Psoas muscle (tissue), 8 donors: ENCODE results near the gene CDH4. TPM values are rescaled to one million over a fixed set of nuclear protein-coding genes. Genes with fewer than 3 reads are reported as not detected.

Experiments used
- ATAC-seq, 4 donors: fragments of 200-7000 bp; cut with Tn5 transposase; one replicate each; pipeline ENCODE4 v1.9.1; 2020; ENCODE audit warnings: moderate library complexity in 3 of 4, mild to moderate bottlenecking in 2 of 4
- DNase-seq, 2 donors: peaks; one replicate each; pipeline ENCODE4 v3.0.0-alpha.2; 2020
- H3K27ac ChIP-seq: fragments of 200-600 bp; one replicate; pipeline ENCODE4 v1.8.0; 2022
- H3K27me3 ChIP-seq, 3 donors: fragments of 200-600 bp in 1 of 3; one replicate each; pipeline versions ENCODE4 v1.6.1 to v1.8.0; 2013 to 2022; ENCODE audit warnings: low read length in 2 of 3, mild to moderate bottlenecking in 2 of 3, moderate library complexity in 1 of 3; ENCODE audit not compliant: insufficient read depth in 3 of 3
- H3K36me3 ChIP-seq, 2 donors: fragments of 200-600 bp in 1 of 2; one replicate each; pipeline versions ENCODE4 v1.6.1 to v1.8.0; 2013 to 2022; ENCODE audit warnings: low read depth in 1 of 2, mild to moderate bottlenecking in 1 of 2, moderate library complexity in 1 of 2; ENCODE audit not compliant: insufficient read depth in 1 of 2
- H3K4me1 ChIP-seq: fragments of 200-600 bp; one replicate; pipeline ENCODE4 v1.8.0; 2022
- H3K4me3 ChIP-seq: fragments of 200-600 bp; one replicate; pipeline ENCODE4 v1.8.0; 2022; ENCODE audit warnings: mild to moderate bottlenecking
- H3K9me3 ChIP-seq: fragments of 200-600 bp; one replicate; pipeline ENCODE4 v1.8.0; 2022
- CTCF ChIP-seq: fragments of 200-600 bp; IDR thresholded peaks from one replicate; pipeline ENCODE4 v1.8.0; 2022; ENCODE audit warnings: antibody characterized with exemption
- WGBS, 3 donors: extraction: QIAGEN DNeasy Blood & Tissue Kit; methylation state at CpG; one replicate each; pipeline versions ENCODE4 v1.1.6 to v1.1.7; 2013; 5-methylcytosine and 5-hydroxymethylcytosine counted together
- intact Hi-C, 2 donors: fragments of 100-400 bp; cut with DNase I; formaldehyde crosslinking; loops; one replicate each; pipeline versions ENCODE4 v1.11.0 to v1.14.2; 2022
- polyA plus RNA-seq, 3 donors: library from polyadenylated mRNA; stranded (reverse); fragments of 200-250 nt; gene quantifications; one replicate each; pipeline ENCODE4 v1.2.3, GENCODE V29; 2013
- total RNA-seq, 4 donors: library from RNA; stranded (reverse); fragmentation: NEBNext Ultra II Directional in 2 of 4; extraction: Animal tissue kit (Norgen Biotek cat#: 25700) in 2 of 4; gene quantifications; one replicate each; pipeline versions ENCODE4 v1.2.1 to v1.2.4, GENCODE V29; 2021 to 2023
- donor health status: healthy with polysubstance abuse.
- donor health status: DM: no; HTN: no; CAD: no; lungs with moderate emphysema.
- donor health status: Bipolar disorder and iron deficiency.
- donor health status: healthy.
- donor health status: DM: yes; HTN: yes; CAD: no.
- donor health status: DM: no; HTN: no; CAD: no.
- donor health status: DM: no; HTN: no; CAD: no.
- donor health status: DM: yes; HTN: yes; CAD: no.

The CDH4 gene
- total and polyA plus RNA-seq, 7 donors, result 0.26 to 1.0 (median 0.34) TPM

- 36 to 54% (median 54%) methylated on average over 29 to 33 of the region's 33 CpGs for WGBS, 3 donors
- Histone ChIP-seq H3K9me3 (no peaks in the 10 kb centered on the region), H3K27me3 (peaks cover 0 to 3% (median 0%) of the 10 kb centered on the region in 3 donors), H3K4me1 (no peaks in the 10 kb centered on the region), H3K4me3 (no peak overlapping the region), H3K27ac (no peak overlapping the region), H3K36me3 (no peaks in the 10 kb centered on the region)
- ATAC-seq (no peak), DNase-seq (no peak)
- TF ChIP-seq CTCF, result no peak
- intact Hi-C loops, result no loop called here
Measured at GRCh38 chr20:61352346-61353260, 100.5 kb downstream of the CDH4 start.

GRCh38 chr20:61353261-61354000 is 101.4 kb downstream of the CDH4 start:
- intact Hi-C loops, result no loop called here
- no peak overlapping the region for H3K4me3 ChIP-seq
- ATAC-seq (no peak), DNase-seq (no peak)
- TF ChIP-seq CTCF, result no peak
- H3K27me3 ChIP-seq, result peaks cover 0 to 3% (median 0%) of the 10 kb centered on the region in 3 donors
- H3K4me1 ChIP-seq, result no peaks in the 10 kb centered on the region
- WGBS, 3 donors, result 55 to 71% (median 70%) methylated on average over 12 of the region's 12 CpGs
- no peaks in the 10 kb centered on the region for H3K36me3 ChIP-seq
- no peaks in the 10 kb centered on the region for H3K9me3 ChIP-seq
- H3K27ac ChIP-seq, result no peak overlapping the region

- no peak for DNase-seq
- intact Hi-C loops, result no loop called here
- TF ChIP-seq CTCF, result no peak
- Histone ChIP-seq H3K4me3 (no peak overlapping the region), H3K27ac (no peak overlapping the region), H3K4me1 (no peaks in the 10 kb centered on the region), H3K27me3 (peaks cover 0 to 3% (median 0%) of the 10 kb centered on the region in 3 donors), H3K9me3 (no peaks in the 10 kb centered on the region), H3K36me3 (no peaks in the 10 kb centered on the region)
- ATAC-seq, result no peak
- WGBS, 3 donors, result 63 to 71% (median 67%) methylated on average over 18 of the region's 18 CpGs
Measured at GRCh38 chr20:61354001-61354390, 101.9 kb downstream of the CDH4 start.

GRCh38 chr20:61354501-61354900 is 102.4 kb downstream of the CDH4 start:
- Histone ChIP-seq H3K27me3 (peaks cover 0 to 3% (median 0%) of the 10 kb centered on the region in 3 donors), H3K36me3 (no peaks in the 10 kb centered on the region), H3K27ac (no peak overlapping the region), H3K4me3 (no peak overlapping the region), H3K4me1 (no peaks in the 10 kb centered on the region), H3K9me3 (no peaks in the 10 kb centered on the region)
- no peak for DNase-seq
- intact Hi-C loops, result no loop called here
- WGBS, 3 donors, result 32 to 39% (median 33%) methylated on average over 10 of the region's 10 CpGs
- ATAC-seq, result no peak
- TF ChIP-seq CTCF, result no peak
